Effector CD4-positive, alpha-beta T cell (primary cell): ENCODE data around the gene CYP2U1.

Experiments used
- DNase-seq: peaks from one replicate; pipeline ENCODE4 v3.0.0-alpha.2; 2020

The CYP2U1 gene

DNA sequence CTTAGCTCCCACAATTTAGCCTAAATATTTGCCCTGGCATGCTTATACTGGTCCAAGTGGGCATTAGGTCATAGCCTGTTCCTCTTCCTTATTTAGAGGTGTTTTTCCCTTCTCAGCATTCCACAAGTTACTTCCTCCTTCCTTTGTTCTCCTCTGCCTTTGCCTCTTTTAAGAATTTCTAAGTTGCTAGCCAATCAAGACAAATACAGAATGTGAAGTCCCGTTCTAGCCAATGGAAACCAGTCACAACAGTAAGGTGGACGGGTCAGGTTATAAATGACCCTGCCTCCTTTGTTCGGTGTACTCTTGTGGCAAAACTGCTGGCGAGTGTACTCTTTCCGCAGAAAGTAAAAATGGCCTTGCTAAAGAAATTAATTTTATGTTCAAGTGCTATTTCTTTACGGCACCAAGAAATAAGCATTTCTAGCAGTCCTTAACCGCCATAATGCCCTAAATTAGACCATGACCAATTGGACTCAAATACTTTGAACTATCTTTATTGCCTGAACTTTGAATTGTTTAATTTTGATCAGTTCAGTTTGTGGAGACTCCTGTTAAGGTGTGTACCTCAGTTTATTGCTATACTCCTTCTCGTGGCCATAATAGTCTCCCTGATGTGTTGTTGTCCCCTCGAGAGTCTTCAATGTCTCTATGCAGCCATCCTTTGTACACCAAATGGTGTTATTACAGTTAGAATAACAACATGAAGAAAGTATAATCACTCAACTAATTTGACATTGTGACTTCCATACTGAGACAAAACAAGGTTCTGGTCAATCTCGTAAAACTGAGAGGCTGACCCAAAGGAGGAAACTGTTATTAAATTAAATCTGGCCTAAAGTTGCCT, 56.8 kb downstream of the CYP2U1 start:
- DNase-seq: no peak

- DNase-seq: no peak
Observed at GRCh38 chr4:107988763-107989035, 57.4 kb downstream of the CYP2U1 start.

- no peak for DNase-seq
Observed at GRCh38 chr4:107989162-107989536, 57.8 kb downstream of the CYP2U1 start.

- DNase-seq: peak; percentile 91
Observed at GRCh38 chr4:107989537-107990386, 58.4 kb downstream of the CYP2U1 start, which contains the start of gene HADH. Gene HADH (plus strand): TSS chr4:107989889. CDS start chr4:107989933, 44 bp downstream.

- no peak for DNase-seq
Observed at GRCh38 chr4:107991945-107992630, 60.7 kb downstream of the CYP2U1 start.

DNA sequence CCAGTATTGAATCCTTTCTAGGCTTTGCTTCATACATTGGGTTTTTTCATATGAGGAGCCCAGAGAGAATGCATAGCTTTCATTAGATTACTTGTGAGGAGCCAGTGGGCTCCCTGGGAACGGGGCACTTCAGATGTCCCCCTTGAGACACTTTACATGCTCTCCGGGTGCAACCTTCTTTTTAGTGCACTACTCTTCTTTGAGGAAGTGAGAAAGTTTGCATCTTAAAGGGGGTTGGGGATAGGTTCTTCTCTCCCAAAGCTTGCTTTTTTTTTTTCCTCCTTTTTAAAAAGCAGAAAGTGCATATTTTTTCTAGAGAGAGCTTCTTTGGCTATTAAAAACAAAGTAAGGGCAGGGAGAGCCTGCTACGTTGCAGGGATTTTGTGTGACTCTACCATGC, 62.6 kb downstream of the CYP2U1 start:
- no peak for DNase-seq

DNA sequence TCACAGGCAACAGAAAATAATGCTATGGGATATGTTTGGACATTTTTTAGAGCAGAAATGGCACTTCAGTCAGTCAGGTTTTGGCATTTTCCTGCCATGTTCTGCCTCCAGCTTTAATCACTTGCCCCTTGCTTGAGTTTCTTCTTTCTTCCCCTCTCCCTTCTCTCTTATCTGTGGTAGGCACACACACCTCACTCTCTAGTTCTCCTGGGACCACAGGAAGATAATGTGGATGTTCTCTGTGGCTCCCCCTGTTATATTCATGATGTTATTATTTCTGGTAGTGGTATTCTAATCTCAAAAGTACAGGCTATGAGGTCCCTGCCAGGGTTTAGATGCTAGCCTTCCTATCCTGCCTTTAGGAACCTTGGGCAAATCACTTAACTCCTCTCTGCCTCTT, 63.5 kb downstream of the CYP2U1 start:
- DNase-seq: no peak

GRCh38 chr4:107996949-107997788, 65.8 kb downstream of the CYP2U1 start:
- DNase-seq: no peak

DNA sequence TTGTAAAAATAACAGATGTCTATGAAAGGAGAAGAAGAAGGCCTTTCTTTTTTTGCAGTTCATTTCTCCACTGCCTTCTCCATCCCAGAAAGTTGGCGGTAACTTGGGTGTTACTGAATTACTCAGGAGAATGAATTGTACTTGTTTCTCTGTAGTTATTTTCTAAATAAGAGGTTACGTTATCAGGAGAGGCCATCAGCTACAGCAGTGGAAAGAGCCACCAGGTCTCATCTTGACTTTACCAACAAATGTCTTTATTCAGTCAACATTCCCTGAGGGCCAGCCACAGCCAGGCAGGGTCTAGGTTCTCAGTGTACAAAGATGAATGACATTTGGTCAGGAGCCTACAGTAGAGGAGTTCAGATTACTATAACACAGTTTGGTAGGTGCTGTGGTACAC, 66.4 kb downstream of the CYP2U1 start:
- DNase-seq: no peak

DNA sequence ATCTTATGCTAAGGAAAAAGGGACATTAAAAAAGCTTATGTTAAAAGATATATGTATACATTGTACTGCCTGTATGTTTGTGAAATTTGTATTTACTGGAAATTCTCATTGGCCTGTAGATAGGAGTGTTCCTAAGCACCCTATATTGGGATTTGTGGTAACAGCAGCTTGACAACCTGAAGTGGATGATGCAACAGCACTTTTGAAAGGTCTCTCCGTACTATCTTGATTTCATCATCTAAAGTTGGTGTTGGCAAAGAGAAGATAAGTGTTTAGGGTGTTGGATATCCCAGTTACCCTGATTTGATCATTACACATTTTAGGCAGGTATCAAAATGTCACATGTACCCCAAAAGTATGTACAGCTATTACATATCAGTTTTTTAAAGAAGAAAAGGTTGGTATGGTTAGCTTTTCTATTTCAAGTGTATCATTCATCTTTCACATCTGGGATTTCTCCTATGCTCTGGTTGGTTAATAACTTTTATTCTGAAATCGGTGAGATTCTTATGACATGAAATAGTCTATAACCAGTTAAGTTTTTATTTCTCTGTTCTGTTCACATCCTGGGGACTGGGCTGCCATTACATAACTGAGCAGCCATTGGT, 68.7 kb downstream of the CYP2U1 start:
- DNase-seq: no peak

GRCh38 chr4:108001540-108002135, 70.3 kb downstream of the CYP2U1 start:
- no peak for DNase-seq
